Stimulated activated CD4-positive, alpha-beta T cell treated with anti-CD3 and anti-CD28 coated beads, Interleukin-12 subunit alpha, Interleukin-12 subunit beta, amount 100 ng/mL, for 4 hours (primary cell): ENCODE results near the gene FAM107A.

Source experiments
- DNase-seq: peaks from one replicate; pipeline ENCODE4 v3.0.0-alpha.2; 2020

Gene FAM107A, protein sequence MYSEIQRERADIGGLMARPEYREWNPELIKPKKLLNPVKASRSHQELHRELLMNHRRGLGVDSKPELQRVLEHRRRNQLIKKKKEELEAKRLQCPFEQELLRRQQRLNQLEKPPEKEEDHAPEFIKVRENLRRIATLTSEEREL

DNA sequence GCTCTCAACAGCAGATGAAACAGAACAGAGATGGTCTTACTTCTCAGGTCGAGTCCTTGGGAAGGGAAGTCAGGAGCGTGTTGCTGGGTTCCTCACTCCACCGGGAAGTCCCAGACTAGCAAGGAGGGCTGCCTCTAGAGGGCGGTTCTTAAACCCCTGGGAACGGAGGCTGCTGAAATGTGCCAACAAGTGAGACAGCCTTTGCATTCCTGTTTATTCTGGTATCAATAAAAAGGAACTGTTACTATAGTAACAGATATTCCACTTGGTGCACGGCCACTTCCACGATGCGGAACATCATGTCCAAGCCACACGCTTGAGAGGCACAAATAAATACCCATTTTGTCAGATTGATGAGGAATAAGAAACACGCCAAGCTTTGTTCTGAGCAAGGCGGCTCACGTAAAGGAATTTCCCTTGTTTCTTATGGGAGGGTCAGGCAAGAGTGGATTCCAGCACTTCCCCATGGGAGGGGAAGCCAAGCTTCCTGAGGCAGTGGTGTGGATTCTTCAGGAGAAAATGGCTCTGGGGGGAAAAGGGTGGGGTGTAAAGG, at the start of gene FAM107A:
Gene FAM107A, minus strand, starts transcription at position 123 of the 553 bp plus-strand sequence. CDS start 7,531 bp downstream, outside the sequence.
- DNase-seq, result no peak

DNA sequence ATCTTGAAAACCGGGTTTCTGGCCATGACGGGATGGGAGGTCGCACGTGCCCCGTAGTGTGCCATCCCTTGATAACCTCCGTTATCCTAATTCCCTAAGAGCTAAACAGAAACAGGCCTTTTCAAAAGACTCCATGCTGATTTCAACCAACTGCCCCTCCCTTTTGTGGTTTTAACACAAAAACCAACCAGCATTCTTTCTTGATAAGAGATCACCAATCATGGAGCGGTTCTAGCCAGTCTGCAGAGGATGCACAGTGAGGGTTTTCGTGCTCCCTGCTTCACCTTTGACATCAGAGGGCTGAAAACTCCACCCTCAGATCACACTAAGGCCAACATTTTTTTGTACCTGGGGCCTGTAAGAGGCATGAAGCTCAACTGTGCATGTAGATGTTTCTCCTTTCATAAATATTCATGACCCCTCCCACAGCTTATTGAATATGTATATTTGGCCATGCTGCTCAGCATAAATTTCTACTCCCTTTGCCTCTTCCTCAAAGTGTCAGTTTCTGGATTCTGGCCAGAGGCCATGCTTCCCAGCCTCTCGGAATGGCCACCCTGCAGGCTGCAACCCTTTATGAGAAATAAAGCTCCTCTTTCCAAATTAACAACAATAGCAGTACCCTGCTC, 48.1 kb upstream of the FAM107A start:
- DNase-seq, result no peak

DNA sequence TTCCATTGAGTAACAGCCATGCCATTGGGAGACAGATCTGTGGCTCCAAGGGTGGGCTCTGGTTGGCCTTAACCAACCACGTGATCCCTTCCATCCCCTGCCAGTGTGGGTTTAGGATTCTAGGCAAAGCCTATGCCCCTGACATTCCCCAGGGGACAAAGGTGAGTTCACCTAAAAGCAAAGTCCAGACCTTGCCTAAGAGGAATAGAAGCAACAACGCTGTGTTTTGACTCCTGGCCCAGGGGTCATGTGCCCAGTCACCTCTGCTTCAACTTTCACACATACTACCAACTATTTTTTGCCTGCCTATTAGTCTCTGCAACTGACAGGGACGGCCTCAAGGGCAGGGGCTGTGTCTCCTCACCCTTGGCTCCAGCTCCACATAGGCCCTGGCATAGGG, 47.4 kb upstream of the FAM107A start:
- no peak for DNase-seq

DNA sequence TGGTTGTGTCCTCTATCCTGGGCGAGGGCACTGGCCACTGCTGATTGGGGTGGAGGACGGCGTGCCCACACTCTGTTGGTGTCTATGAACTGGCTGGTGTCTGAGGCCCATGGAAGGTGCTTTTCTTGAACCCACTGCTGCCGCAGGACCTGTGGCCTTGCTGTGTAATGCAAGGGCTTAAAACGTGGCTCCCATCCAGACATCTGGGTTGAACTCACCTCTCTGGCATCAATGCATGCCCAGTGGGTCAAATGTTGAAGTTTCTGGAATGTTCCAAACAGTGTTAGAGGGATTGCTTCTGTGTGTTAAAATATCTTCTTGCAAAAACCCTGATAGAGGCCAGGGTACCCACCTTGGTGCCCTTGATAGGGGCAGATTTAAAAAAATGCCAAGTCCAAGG, 46.8 kb upstream of the FAM107A start:
- no peak for DNase-seq

DNA sequence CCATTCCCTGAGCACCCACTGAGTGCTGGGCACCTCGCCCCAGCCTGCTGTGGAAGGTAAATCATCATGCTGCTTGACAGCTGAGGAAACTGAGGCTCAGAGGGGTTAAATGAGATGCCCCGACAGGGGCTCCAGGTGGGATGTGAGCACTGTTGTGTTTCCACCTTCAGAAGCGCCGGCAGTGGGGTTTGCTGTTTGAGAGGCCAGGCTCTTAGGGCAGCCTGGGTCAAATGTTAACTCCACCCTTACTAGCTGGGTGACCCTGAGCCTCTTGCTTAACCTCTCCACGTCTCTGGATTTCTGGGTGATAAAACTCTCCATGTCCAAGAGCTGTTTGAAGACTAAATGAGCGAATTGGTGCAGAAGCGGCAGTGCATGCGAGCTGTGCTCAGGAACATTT, 46.3 kb upstream of the FAM107A start:
- no peak for DNase-seq

DNA sequence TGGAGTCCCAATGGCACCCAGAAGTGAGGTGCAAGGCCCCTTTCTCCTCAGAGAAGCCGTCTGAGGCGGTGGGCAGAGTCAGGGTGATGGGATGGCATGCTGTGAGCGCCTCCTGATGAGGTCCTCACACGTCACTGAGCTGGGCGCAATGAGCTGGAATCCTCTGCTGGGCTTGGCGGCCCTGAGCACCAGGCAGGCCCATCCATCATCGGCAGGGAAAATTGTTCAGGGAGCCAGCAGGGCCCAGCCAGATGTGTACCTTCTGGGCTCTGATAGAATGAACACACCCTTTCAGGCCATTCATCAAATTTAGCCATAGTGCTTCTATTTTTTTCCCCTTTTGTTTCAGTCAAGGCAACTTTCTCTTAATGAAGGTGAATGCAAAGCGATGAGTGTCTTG, 45.7 kb upstream of the FAM107A start:
- DNase-seq, result no peak

DNA sequence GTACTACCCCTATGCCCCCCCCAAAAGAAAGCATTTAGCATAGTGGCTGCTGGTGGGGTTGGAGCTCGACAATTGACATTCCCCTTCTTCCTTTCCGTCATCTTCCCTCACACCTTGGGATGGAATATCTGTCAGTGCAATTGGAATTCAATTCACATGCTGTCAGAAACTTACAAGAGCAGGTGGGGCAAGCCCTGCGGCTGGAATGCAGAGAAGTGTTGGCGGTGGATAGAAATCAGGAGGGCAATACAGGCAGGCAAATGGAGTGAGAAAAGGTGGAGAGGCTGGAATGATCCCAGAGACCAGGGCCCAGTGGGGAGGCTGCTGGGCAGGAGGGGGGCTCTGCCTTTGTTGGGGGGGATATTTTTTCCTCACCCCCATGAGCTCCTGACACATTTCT, 45.2 kb upstream of the FAM107A start:
- DNase-seq, result no peak

DNA sequence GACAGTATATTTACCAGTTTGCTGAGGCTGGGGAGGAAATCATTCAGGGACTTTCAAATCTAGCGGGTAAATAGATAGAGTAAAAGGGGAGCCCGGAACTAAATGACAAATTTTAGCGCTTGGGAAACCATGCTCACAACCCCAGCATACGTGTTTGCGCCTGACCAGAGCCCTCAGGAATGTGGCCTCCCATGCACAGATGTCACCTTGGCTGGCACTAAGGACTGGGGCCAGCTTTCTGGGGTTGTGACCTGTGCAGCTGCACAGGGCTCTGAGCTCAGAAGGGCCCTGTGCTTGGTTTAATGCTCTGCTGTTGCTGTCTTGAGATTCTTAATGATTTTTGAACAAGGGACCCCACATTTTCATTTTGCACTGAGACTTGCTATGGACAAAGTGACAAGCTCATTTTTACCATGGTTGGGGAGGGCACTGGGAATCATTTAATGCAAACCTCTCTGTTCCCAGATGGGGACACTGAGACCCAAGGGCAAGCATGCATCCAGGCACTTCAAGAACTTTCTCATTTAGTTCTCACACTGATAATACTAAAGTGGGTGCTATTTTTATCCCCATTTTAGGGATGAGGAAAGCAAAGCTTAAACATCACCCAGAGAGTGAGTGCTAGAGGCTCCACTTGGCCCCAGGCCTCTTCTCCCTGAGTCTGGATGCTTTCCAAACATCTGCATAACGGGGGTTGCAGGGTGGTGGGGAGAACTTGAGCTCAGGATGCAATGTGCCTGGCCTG, 44.1 kb upstream of the FAM107A start:
- no peak for DNase-seq

DNA sequence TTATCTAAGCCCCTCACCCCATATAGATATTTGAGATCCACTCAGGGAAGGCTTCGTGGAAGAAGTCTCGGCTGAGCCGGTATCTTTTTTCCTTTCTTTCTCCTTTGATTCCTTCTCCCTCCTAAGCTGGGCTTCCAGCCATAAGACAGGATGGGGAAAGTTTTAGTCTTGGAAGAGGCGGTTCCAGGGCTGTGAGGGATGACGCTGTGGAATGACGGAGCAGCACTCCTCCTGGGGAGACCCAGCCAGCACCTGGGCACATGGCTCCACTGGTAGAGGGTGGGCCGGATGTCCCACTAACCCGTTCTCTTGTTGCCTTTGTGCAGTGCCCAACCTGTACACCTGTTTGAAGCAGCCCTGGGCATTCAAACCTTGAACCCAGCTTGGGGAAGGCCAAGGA, 43.2 kb upstream of the FAM107A start:
- DNase-seq, result no peak

DNA sequence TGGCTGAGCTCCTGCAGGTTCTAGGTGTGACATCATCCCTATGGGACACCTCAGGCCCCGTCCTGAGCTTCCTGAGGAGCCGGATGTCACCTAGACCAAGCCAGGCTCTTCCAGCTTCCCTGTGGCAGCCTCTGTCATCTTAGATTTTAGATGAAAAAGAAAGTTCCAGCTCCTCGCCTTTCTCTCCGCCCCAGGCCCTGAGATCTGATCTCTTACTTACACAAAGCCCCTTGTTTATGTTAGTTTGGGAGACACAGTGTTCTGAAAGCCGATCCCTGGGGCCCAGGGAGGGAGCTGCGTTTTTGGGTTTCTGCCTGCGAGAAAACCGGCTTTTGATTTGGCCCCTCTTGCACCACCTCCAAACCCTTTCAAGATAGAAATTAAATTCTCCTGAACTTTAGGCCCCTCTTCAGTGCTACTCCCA, 40.2 kb upstream of the FAM107A start:
- DNase-seq, result no peak

DNA sequence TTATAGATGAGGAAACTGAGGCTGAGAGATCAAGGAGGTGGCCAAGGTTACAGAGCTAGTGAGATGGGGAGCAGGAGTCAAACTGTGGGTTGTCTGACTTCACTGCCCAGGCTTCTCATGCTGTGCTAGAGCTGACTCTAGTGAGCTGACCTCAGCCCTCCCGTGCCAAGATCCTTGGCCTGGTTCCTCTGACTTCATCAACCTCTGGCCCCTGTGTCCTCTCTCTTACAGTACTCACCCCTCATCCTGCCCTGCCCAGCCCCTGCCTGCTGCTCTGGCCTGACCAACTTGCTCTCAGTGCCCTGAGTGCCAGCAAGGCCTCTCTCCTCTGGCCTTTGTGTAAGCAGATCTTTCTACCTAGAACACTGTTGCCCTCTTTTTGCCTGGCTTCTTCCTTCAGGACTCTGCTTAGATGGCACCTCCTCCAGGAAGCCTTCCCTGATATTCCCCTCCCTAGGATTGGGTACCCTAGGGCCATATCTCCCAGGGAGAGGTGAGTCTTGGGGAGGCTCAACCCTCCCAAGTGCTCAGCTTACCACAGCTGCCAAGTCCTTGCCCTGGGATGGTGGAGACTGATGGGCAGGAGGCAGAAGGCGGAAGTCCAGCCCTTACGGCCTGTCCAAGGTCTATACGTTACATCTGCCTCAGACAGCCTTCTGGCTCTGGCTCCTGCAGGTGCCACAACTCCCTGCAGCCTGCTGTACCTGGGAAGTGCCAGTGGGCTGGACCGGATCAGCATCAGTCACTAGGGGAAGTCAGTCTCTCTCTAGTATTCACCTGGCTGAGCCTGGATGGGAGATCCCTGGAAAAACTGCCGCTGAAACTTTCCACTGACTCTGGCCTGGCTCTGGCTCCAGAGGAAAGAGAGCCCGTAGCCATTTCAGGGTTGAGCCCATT, 36.3 kb upstream of the FAM107A start:
- no peak for DNase-seq

DNA sequence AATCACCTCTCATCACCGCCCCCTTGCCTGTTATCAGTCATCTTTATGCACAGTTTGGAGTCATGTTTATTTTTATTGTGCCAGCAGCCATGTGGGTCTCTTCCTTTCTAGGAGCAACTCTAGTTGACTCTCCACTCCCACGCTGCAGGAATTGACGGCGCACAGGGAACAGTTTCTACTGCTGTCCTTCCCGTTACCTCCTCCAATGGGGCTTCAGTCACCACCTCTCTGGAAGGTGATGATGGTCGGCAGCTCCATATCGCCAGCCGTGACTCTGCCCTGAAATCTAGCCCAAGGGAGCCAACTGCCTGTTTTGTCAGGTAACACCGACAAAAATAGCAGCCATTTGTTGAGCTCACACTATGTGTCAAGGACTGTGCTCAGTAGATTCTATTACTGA, 35.6 kb upstream of the FAM107A start:
- DNase-seq, result no peak

DNA sequence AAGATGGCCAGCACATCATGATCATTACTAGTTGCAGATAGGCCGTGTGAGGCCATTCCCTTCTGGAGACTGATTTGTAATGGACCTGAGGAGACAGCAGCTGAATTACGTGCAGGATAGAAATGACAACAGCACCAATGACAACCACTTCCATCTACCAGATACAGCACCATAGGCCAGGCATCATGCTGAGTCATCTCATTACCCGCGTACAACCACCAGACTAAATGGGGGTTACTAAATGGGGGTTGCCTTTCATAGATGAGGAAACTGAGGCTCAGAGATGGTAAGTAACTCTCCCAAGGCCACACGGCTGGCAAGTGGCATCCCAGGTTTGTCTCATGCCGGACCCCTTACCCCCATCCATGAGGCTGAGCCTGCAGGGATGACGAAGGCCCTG, 32.8 kb upstream of the FAM107A start:
- no peak for DNase-seq

DNA sequence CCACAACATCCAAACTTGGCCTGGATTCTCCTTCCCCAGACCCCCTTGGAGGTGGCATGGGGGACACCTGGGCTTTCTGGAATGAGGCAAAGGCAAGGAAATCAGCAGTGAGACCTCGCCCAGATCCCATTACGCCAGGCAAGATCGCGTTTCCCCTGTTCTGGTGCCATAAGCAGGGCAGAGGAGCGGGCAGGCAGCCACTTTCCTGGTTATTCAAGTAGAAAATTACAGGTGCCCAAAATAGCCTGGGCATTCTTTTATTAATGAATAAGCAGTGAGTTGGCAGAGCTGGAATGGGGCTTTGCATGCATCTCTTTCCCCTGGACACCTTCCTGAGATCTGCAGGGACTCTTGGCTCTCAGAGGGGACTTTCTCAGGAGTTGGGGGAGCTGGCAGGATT, 31.5 kb upstream of the FAM107A start:
- DNase-seq, result no peak

DNA sequence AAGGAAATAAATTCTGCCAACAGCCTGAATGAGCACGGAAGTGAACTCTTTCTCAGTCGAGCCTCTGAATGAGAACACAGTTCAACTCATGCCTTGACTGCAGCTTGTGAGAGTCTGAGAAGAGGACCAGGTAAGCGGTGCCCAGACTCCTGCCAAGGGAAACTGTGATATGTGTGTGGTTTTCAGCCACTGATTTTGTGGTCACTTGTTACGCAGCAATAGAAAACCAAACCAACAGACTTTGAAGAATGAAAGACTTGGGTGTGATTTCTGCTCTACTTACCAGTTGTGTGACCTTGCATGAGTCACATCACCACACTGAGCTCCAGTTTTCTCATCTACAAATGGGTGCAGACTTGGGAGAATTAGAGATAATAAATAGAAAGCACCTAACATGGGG, 30.6 kb upstream of the FAM107A start:
- DNase-seq, result no peak

DNA sequence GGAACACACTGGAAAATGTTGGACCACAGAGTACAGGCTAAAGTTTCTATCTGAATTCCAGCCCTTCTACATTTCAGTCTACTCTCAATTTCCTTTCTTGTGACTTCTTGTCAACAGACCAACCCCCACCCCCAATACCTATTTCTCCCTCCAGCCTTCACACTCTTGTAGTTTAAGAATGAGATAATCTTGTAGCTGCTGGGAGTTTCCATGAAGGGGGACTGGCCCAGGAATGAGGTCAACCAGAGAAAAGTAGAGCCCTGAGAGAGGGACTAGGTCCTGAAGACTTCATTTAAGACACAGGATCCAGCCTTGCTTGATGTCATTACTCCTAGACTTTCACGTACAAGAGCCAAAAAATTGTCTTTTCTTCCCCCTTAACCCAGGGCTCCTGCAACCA, 29.5 kb upstream of the FAM107A start:
- DNase-seq, result no peak

DNA sequence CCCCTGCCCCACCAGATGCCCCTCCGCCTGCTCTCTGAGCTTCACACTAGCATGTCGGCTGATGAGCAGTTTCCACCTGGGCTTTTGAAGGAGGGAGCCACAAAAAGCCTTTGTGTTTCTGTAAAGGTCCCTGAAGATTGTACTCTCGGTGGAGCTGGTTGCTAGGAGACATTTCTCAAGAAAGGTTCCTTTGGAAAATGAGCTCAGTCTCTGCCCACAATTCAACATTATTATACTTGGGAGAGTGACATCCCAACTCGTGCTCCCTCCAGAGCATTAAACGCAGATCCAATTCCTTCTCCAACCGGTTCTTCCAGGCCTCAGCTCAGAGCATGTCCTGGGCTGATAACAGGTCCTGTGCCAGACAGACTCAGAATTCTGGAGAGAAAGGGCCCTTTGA, 26.8 kb upstream of the FAM107A start:
- DNase-seq, result no peak

DNA sequence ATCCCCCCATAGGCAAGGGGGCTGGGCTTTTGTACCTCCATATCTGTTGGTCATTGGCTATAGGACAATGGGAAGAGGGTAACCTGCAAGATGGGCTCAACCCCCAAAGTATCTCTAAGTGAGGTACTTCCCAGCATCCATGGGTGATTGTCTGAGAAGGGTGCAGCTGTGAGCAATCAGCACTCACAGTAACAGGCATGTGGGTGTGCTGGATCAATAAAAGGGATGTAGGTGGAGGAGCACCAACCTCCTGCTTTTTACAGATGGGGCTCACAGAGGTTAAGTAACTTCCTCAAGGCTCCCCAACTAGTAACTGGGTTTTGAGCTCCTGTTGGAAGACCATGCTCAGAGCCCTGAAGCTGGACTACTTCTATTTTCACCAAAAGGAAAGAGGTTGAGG, 26.4 kb upstream of the FAM107A start:
- DNase-seq, result no peak

DNA sequence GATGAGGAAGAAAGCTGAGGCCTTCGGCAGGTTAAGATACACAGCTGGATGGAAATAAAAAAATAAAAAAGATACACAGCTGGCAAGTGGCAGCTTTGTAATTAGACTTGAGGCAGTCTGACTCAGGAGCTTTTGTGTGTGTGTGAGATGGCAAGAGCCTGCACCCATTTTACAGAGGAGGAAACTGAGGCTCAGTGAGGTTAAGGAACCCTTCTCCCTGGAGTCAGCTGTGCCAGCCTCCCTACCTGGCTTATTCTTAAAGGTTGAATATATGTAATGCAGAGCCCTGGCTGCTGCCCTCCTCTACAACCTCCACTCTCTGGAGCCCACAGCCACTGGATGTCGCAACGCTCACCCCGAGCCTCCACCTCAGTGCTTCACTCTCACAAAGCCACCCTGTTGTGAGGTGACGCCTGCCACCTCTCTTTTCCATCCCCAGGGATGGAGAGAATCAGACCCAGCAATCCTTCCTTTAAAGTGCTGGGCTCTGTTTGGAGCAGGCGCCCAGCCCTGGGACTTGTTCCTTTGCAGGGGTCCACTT, 20.6 kb upstream of the FAM107A start:
- DNase-seq, result no peak

DNA sequence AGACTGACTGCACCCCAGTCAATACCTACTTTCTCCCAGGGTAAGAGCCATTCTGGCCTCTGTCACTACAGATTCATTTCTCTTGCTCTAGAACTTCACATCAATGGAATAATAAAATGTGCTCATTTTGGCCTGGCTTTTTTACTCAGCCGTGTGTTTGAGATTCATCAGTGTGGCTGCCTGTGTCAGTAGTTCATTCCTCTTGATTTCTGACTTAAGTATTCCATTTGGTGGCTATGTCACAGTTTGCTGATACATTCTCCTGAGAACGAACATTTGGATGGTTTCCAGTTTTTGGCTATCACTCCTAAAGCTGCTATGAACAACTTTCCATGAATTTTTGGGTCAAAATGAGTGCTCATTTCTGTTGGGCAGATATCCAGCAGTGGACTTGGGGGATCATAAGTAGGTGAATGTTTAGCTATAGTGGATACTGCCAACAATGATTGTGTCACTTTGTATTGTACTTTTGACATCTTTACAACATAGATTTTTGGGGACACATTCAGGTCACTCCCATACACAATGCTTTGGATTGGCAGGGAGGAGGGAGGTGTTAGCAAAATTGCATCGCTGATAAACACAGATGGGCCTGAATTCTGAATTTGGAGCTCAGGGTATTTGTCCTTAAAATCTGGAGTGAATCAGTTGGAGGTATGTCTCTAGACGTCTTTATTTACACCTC, 19.8 kb upstream of the FAM107A start:
- DNase-seq, result no peak

DNA sequence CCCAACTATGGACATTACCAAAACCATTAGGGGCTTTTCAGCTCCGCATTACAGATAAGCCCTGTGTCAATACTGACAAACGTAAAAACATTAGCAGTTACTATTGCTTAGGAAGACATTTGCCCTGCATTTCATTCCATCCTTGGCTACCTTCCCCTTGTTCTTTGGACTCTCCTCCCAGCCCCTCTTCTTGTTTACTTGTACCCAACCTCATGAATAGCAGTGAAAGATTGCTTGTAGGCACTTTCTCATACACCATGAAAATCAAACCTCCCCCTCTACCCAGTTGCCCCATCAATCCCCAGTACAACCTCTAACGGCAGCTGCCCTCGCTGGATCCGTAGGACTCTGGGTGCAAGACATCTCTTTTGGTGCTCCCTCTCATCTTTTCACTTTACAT, 16.9 kb upstream of the FAM107A start:
- DNase-seq, result no peak
